OCI-LY1 (cell line): ENCODE data around the gene ANKRD33B.

Experiments used
- H2AFZ ChIP-seq: fragments of 200-600 bp; sonication (generic), shearing (Covaris generic); 2 replicates; pipeline ENCODE4 v1.6.0; 2014; ENCODE audit warnings: antibody characterized with exemption, mild to moderate bottlenecking, low read length
- H3F3A ChIP-seq: fragments of 200-600 bp; sonication (generic), shearing (Covaris generic); 2 replicates; pipeline ENCODE4 v1.6.0; 2014; ENCODE audit warnings: mild to moderate bottlenecking, antibody characterized with exemption, low read length, moderate library complexity; ENCODE audit not compliant: insufficient read depth
- H3K27ac ChIP-seq: fragments of 200-600 bp; sonication (generic); 2 replicates; pipeline ENCODE4 v1.5.1; 2014; ENCODE audit warnings: low read length, mixed run types, mild to moderate bottlenecking, low read depth; ENCODE audit not compliant: poor library complexity, severe bottlenecking
- H3K27me3 ChIP-seq: fragments of 200-600 bp; sonication (generic); 2 replicates; pipeline ENCODE4 v1.6.0; 2014; ENCODE audit warnings: antibody characterized with exemption, mild to moderate bottlenecking, low read length, moderate library complexity; ENCODE audit not compliant: insufficient read depth
- H3K36me3 ChIP-seq: fragments of 200-600 bp; sonication (generic); 2 replicates; pipeline ENCODE4 v1.6.1; 2014; ENCODE audit warnings: mild to moderate bottlenecking, antibody characterized with exemption, low read length, moderate library complexity, mixed read lengths; ENCODE audit not compliant: insufficient read depth
- H3K4me1 ChIP-seq: fragments of 200-600 bp; sonication (generic); 2 replicates; pipeline ENCODE4 v1.5.1; 2014; ENCODE audit warnings: mild to moderate bottlenecking, low read length, moderate library complexity; ENCODE audit not compliant: insufficient read depth, severe bottlenecking
- H3K4me2 ChIP-seq: fragments of 200-600 bp; sonication (generic), shearing (Covaris generic); 2 replicates; pipeline ENCODE4 v1.6.1; 2014; ENCODE audit warnings: low read length
- H3K4me3 ChIP-seq: fragments of 200-600 bp; sonication (generic); 2 replicates; pipeline ENCODE4 v1.5.1; 2014; ENCODE audit warnings: low read length, low read depth, mild to moderate bottlenecking, mixed read lengths; ENCODE audit not compliant: poor library complexity, severe bottlenecking
- H3K79me2 ChIP-seq: fragments of 200-600 bp; shearing (Covaris generic); 2 replicates; pipeline ENCODE4 v1.6.1; 2016; ENCODE audit warnings: mixed run types, low read length, mixed read lengths; ENCODE audit not compliant: insufficient read depth
- H3K9ac ChIP-seq: fragments of 200-600 bp; sonication (generic), shearing (Covaris generic); 2 replicates; pipeline ENCODE4 v1.6.1; 2014; ENCODE audit warnings: mild to moderate bottlenecking, low read length, mixed read lengths
- H3K9me2 ChIP-seq: fragments of 200-600 bp; sonication (generic), shearing (Covaris generic); 2 replicates; pipeline ENCODE4 v1.6.1; 2014; ENCODE audit warnings: low read depth, mild to moderate bottlenecking, low read length, mixed read lengths
- H3K9me3 ChIP-seq: fragments of 200-600 bp; shearing (Covaris generic); 2 replicates; pipeline ENCODE4 v1.6.1; 2014; ENCODE audit warnings: low read length, mixed read lengths
- H4K20me1 ChIP-seq: fragments of 200-600 bp; sonication (generic), shearing (Covaris generic); 2 replicates; pipeline ENCODE4 v1.6.0; 2016; ENCODE audit warnings: mild to moderate bottlenecking, low read length; ENCODE audit not compliant: insufficient read depth
- CTCF ChIP-seq: fragments of 200-600 bp; sonication (generic), shearing (Covaris generic); IDR thresholded peaks from 2 replicates; pipeline ENCODE4 v1.5.1; 2017; ENCODE audit warnings: mild to moderate bottlenecking, antibody characterized with exemption, low read length, moderate library complexity, mixed read lengths
- EZH2 ChIP-seq: fragments of 200-600 bp; sonication (generic), shearing (Covaris generic); IDR thresholded peaks from 2 replicates; pipeline ENCODE4 v1.8.0; 2017; ENCODE audit warnings: borderline replicate concordance, mixed run types, mild to moderate bottlenecking, antibody characterized with exemption, low read length, moderate library complexity, mixed read lengths

Gene ANKRD33B

GRCh38 chr5:10538789-10539686 is 24.8 kb upstream of the ANKRD33B start:
- Histone ChIP-seq H3K9me3 (no peaks in the 10 kb centered on the region), H4K20me1 (no peaks in the 10 kb centered on the region), H3K27me3 (no peaks in the 10 kb centered on the region), H2AFZ (no peak overlapping the region), H3K4me1 (no peaks in the 10 kb centered on the region), H3K4me3 (no peak overlapping the region), H3K79me2 (no peaks in the 10 kb centered on the region), H3K36me3 (no peaks in the 10 kb centered on the region), H3K27ac (no peak overlapping the region), H3F3A (no peaks in the 10 kb centered on the region), H3K9me2 (no peaks in the 10 kb centered on the region), H3K4me2 (no peak overlapping the region), H3K9ac (no peak overlapping the region)
- no peak for TF ChIP-seq CTCF
- TF ChIP-seq EZH2 = no peak

- Histone ChIP-seq H3K79me2 (no peaks in the 10 kb centered on the region), H2AFZ (no peak overlapping the region)
Observed at GRCh38 chr5:10539687-10539998, 24.2 kb upstream of the ANKRD33B start.

GRCh38 chr5:10540036-10540544 is 23.8 kb upstream of the ANKRD33B start:
- Histone ChIP-seq H3K27ac (no peak overlapping the region), H3K27me3 (no peaks in the 10 kb centered on the region), H3K79me2 (no peaks in the 10 kb centered on the region), H3K9me2 (no peaks in the 10 kb centered on the region), H2AFZ (no peak overlapping the region), H4K20me1 (no peaks in the 10 kb centered on the region), H3K36me3 (no peaks in the 10 kb centered on the region), H3F3A (no peaks in the 10 kb centered on the region), H3K9me3 (no peaks in the 10 kb centered on the region), H3K4me2 (no peak overlapping the region), H3K4me1 (no peaks in the 10 kb centered on the region), H3K9ac (no peak overlapping the region), H3K4me3 (no peak overlapping the region)
- TF ChIP-seq EZH2 (no peak), CTCF (no peak)

More at GRCh38 chr5:10539687-10539998, 24.2 kb upstream of the ANKRD33B start:
- Histone ChIP-seq H4K20me1 (no peaks in the 10 kb centered on the region), H3K27ac (no peak overlapping the region), H3K4me1 (no peaks in the 10 kb centered on the region), H3K36me3 (no peaks in the 10 kb centered on the region), H3K9ac (no peak overlapping the region), H3K27me3 (no peaks in the 10 kb centered on the region), H3K9me2 (no peaks in the 10 kb centered on the region), H3K4me3 (no peak overlapping the region), H3K9me3 (no peaks in the 10 kb centered on the region), H3K4me2 (no peak overlapping the region), H3F3A (no peaks in the 10 kb centered on the region)
- TF ChIP-seq CTCF (no peak), EZH2 (no peak)
